SJCRH30 (cell line): ENCODE measurements around the gene SEPTIN6. TPM values are rescaled to one million over a fixed set of nuclear protein-coding genes. Genes with fewer than 3 reads are reported as not detected.
A peak's percentile ranks its signal among the peaks of the same experiment; 100 is the strongest.

ENCODE experiments used
- DNase-seq, 2 experiments: peaks; one replicate each; pipeline ENCODE4 v3.0.0-alpha.2; 2015 to 2020
- H3K27ac ChIP-seq: fragments of 250-450 bp; sonication (Bioruptor Pico); 2 replicates; pipeline ENCODE4 v1.5.1; 2020; ENCODE audit warnings: mild to moderate bottlenecking, moderate library complexity
- H3K27me3 ChIP-seq: fragments of 250-450 bp; sonication (Bioruptor Pico); 2 replicates; pipeline ENCODE4 v1.5.1; 2020; ENCODE audit warnings: mild to moderate bottlenecking, moderate library complexity
- H3K36me3 ChIP-seq: fragments of 250-450 bp; sonication (Bioruptor Pico); 2 replicates; pipeline ENCODE4 v1.5.1; 2020; ENCODE audit warnings: mild to moderate bottlenecking, moderate library complexity
- H3K4me1 ChIP-seq: fragments of 250-450 bp; sonication (Bioruptor Pico); 2 replicates; pipeline ENCODE4 v1.5.1; 2020; ENCODE audit warnings: mild to moderate bottlenecking, moderate library complexity
- H3K4me3 ChIP-seq: fragments of 250-450 bp; sonication (Bioruptor Pico); 2 replicates; pipeline ENCODE4 v1.5.1; 2020; ENCODE audit warnings: mild to moderate bottlenecking, moderate library complexity
- H3K9me3 ChIP-seq: fragments of 250-450 bp; sonication (Bioruptor Pico); replicated peaks from 2 replicates; pipeline ENCODE4 v1.5.1; 2020; ENCODE audit warnings: mild to moderate bottlenecking, moderate library complexity
- total RNA-seq: library from RNA; depleted of rRNA; stranded (reverse); fragments of >200 nt; shearing (Covaris generic); gene quantifications from 2 replicates; pipeline ENCODE4 v1.2.3, GENCODE V29; 2014; rRNA removed

Gene SEPTIN6
- total RNA-seq: 70.9 and 73.8 TPM in 2 replicates

DNA sequence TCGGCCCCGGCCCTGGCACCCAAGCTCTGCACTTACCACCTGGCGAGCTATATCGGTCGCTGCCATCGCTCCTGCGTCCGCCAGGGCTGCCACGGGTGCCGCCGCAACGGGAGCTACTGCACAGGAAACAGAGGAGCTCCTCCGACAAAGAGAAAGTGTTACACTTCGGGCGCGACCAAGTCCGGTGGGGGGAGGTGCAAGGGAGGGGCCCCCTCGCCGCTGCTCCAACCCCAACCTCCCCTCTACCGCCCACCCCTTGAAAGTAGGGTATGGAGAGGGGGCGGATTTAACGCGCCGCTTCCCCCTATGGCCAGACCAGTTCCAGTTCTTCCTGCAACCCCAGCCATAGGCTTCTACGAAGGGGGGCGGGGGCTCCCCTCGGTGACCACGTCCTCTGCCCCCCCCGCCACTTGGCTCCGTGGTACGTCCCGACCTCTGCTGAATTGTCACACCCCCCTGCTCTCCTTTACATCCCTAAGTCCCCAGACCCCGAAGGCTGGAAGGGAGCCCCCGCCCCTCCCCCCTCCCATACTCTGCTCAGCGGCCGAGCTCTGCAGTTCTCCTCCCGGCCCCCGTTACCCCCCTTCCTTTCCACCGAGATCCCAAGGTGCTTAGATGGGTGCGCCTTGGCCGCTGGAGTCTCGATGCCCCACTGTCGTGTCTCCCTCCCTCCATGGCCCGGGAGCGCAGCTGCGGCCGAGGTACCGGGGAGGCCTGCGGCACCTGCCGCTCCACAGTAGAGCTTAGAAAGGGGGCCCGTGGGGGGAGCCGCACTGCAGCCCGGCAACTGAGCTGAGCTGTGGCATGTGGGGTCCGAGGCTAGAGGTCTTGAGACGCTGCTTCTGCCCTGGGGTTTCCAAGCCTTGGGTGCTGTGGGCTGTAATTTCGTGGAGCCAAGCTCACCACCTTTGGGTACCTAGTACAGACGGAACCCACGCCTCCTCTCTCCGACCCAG lies at the start of gene SEPTIN6:
SEPTIN6 (minus strand) TSS at position 129 of the 956 bp plus-strand sequence; CDS start at position 66, 63 bp downstream.
- Histone ChIP-seq H3K27me3 (no peaks in the 10 kb centered on the region), H3K4me3 (peak within 1 kb of the TSS; percentile 96), H3K4me1 (peaks cover 4% of the 10 kb centered on the region; the same call in 1 of the 2 replicates), H3K9me3 (no peaks in the 10 kb centered on the region), H3K36me3 (no peaks in the 10 kb centered on the region), H3K27ac (peak within 1 kb of the TSS; percentile 76)
- peak; percentile 92 to 93 for DNase-seq

DNA sequence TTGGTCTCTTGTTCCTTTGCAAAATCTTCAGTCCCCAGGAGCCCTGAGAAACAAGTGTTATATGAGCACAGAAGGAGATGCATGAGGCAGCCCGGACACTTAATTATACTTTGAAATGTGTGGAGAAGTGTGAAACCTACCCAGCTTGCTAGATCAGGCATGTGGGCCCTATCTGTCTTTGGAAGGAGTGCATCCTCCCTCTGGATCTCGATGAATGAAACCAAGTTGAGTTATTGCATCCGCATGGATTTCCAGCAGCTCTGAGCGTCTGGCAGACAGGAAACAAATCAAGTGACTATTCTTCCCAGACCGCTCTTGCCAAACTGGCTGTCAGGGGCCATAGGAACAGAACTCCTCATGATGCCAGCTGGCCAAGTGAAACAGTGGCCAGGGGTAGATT lies 45.8 kb upstream of the SEPTIN6 start:
- Histone ChIP-seq H3K4me1 (peaks cover 19% of the 10 kb centered on the region), H3K9me3 (no peaks in the 10 kb centered on the region), H3K27me3 (peaks cover 3% of the 10 kb centered on the region; the same call in 1 of the 2 replicates), H3K4me3 (no peak overlapping the region), H3K27ac (no peak overlapping the region), H3K36me3 (no peaks in the 10 kb centered on the region)
- no peak for DNase-seq

DNA sequence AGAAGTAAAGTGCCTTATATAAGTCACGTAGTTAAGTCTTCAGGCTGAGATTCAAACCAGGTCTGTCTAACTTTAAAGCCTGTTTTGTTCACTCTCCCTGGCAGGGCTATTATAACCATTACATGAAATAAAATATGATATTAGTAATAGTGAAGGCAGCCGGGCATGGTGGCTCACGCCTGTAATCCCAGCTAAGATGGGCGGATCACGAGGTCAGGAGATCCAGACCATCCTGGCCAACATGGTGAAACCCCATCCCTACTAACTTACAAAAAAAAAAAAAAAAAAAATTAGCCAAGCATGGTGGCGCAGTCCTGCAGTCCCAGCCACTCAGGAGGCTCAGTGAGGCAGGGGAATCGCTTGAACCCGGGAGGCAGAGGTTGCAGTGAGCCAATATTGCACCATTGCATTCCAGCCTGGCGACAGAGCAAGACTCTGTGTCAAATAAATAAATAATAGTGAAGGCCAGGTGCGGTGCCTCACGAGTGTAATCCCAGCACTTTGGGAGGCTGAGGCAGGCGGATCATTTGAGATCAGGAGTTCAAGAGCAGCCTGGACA lies 43.3 kb upstream of the SEPTIN6 start:
- H3K9me3 ChIP-seq: no peaks in the 10 kb centered on the region
- H3K27ac ChIP-seq: no peak overlapping the region
- peaks cover 19% of the 10 kb centered on the region for H3K4me1 ChIP-seq
- H3K4me3 ChIP-seq: no peak overlapping the region
- H3K27me3 ChIP-seq: peaks cover 3% of the 10 kb centered on the region; the same call in 1 of the 2 replicates
- H3K36me3 ChIP-seq: no peaks in the 10 kb centered on the region
- no peak for DNase-seq

DNA sequence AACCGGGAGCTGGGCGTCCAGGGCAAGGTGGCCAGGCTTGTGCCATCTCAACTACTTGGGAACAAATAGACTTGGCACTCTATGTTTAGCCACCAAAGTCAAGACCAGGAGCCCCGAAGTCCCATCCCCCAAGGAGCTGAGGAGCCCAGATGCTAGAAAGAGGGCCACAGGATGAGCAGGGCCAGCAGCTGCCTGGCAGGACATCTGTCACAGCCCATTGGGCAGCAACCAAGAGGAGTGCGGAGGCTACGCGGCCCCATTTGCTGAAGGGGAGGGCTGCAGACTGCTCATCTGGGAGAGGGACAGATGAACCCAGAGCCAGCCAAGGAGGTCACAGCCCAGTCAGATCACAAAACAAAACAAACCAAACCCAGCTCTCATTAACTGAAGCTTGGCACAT lies 42.5 kb upstream of the SEPTIN6 start:
- H3K27ac ChIP-seq: no peak overlapping the region
- peaks cover 19% of the 10 kb centered on the region for H3K4me1 ChIP-seq
- H3K36me3 ChIP-seq: no peaks in the 10 kb centered on the region
- H3K27me3 ChIP-seq: peaks cover 3% of the 10 kb centered on the region; the same call in 1 of the 2 replicates
- DNase-seq: peak; percentile 63 to 74
- H3K9me3 ChIP-seq: no peaks in the 10 kb centered on the region
- no peak overlapping the region for H3K4me3 ChIP-seq

DNA sequence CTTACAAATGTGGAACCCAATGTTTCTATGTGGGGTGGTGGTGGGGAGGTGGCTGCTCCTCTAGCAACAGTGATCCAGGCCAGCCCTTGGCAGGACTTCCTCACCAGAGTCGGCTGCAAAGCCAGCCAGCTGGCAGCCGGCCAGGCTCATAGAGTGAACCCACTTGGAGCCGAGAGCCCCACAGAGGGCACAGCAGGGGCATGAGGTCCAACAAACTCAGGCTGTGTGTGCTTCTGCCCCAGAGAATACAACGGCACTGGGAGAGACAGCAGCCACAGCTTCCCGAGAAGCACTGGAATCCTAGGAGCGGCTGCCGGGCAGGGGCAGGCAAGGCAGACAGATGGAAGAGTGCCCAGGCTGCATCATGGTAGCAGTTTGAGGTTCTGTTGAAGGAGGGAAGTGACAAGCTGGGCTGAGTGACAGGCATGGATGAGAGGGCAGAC lies 42.0 kb upstream of the SEPTIN6 start:
- no peaks in the 10 kb centered on the region for H3K9me3 ChIP-seq
- peaks cover 3% of the 10 kb centered on the region; the same call in 1 of the 2 replicates for H3K27me3 ChIP-seq
- no peak overlapping the region for H3K4me3 ChIP-seq
- H3K27ac ChIP-seq: no peak overlapping the region
- no peaks in the 10 kb centered on the region for H3K36me3 ChIP-seq
- DNase-seq: peak; percentile 40 to 60
- peaks cover 19% of the 10 kb centered on the region for H3K4me1 ChIP-seq

DNA sequence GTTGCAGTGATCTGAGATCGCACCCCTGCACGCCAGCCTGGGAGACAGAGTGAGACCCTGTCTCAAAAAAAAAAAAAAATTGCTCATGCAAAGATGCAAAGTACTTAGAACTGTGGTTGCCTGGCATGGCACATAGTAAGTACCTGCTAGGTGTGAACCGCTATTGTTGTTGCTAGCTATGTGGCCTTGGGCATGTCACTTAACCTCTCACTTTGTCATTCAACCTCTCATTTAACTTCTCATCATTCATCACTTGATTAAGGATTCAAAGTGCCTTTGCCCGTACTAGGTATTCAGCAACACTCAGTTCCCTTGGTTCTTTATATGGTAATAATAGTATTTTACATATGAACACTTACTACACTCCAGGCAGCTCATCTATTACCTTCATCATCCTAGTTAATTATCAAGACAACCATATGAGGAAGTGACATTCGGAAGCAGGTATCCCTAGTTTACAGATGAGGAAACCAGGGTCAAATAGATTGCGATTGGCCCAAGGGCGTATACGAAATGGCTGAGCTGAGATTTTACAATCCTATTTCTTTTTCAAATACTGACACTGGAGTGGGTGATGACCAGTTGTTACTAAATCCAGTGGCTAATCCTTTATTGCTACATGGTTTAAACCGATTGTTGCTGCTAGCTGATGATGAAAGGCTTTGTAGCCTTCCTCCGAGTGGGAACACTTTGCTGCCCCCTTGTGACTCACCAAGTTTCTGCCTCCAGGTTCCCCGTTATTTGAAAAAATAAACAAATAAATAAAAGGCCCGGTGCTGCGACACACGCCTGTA lies 36.6 kb upstream of the SEPTIN6 start:
- H3K27ac ChIP-seq: no peak overlapping the region
- no peak overlapping the region for H3K4me3 ChIP-seq
- DNase-seq: peak; percentile 77 to 88
- no peaks in the 10 kb centered on the region for H3K36me3 ChIP-seq
- no peaks in the 10 kb centered on the region for H3K9me3 ChIP-seq
- peaks cover 1% of the 10 kb centered on the region for H3K4me1 ChIP-seq
- H3K27me3 ChIP-seq: no peaks in the 10 kb centered on the region

DNA sequence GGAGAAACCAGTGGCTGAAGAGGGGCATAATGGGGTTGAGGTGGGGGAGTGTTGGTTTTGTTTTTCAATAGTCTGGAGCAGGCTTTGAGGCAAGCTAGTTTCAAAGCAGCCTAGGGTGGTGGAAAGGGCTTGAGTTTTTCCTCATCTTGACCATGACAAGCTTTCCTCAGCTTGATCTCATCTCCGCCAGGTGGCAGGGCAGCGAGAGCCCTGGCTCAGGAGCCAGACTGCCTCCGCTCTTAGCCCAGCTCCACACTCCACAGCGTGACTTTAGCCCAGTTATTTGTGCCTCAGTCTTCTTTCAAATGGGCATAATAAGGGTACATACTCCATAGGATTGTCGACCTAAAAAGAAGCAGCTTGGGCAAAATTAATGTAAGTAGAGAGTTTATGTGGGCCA lies 35.5 kb upstream of the SEPTIN6 start:
- H3K27ac ChIP-seq: no peak overlapping the region
- H3K27me3 ChIP-seq: no peaks in the 10 kb centered on the region
- no peaks in the 10 kb centered on the region for H3K4me1 ChIP-seq
- DNase-seq: no peak
- H3K9me3 ChIP-seq: no peaks in the 10 kb centered on the region
- H3K36me3 ChIP-seq: no peaks in the 10 kb centered on the region
- H3K4me3 ChIP-seq: no peak overlapping the region

DNA sequence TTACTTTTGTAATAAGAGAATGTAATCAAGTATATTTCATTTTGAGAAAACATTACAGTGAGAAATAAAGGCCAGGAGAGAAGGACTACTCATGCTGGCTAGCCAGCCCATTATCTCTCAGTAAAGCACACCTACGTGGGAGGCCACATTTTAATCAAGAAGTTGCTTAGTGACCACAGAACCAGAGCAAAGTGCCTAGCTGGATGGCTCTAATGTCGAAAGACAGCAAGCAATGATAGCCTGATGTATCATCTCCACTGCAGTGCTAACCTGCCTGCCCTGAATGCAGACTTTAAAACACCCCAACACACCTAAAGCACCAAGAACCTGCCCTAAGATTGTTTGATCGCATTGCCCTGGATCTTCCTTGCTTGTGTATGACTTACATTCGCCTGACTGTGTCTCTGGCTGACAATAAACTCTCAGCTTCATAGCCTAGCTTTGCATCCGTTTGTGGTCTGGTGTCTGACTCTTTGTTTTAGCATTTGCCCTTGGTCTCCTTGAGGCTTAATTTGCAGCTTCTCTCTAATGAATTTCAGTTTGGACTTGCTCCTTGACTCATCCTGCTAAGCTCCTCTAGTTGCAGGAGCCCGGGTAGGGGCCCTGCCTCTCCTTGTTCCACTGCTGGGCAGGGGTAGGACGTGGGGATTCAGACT lies 34.1 kb upstream of the SEPTIN6 start:
- H3K9me3 ChIP-seq: no peaks in the 10 kb centered on the region
- no peak overlapping the region for H3K27ac ChIP-seq
- H3K4me3 ChIP-seq: no peak overlapping the region
- H3K36me3 ChIP-seq: no peaks in the 10 kb centered on the region
- H3K27me3 ChIP-seq: no peaks in the 10 kb centered on the region
- H3K4me1 ChIP-seq: no peaks in the 10 kb centered on the region
- no peak for DNase-seq

DNA sequence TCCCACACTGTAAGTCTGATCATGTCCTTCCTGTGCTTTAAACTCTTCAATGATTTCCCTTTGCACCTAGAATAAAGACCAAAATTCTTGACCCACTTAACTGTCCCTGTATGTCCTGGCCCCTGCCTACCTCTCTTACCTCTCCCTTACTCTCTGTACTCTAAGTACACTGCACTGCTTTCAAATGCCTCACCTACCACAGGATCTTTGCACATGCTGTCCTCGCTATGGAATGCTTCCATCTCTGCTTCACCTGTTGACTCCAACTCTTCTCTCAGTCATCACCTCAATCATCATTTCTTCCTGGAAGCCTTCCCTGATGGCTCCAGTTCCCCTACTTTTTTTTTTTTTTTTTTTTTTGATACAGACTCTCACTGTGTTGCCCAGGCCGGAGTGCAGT lies 29.0 kb upstream of the SEPTIN6 start:
- Histone ChIP-seq H3K27me3 (no peaks in the 10 kb centered on the region), H3K9me3 (no peaks in the 10 kb centered on the region), H3K4me1 (peaks cover under 1% of the 10 kb centered on the region), H3K36me3 (no peaks in the 10 kb centered on the region), H3K27ac (no peak overlapping the region), H3K4me3 (no peak overlapping the region)
- no peak for DNase-seq

DNA sequence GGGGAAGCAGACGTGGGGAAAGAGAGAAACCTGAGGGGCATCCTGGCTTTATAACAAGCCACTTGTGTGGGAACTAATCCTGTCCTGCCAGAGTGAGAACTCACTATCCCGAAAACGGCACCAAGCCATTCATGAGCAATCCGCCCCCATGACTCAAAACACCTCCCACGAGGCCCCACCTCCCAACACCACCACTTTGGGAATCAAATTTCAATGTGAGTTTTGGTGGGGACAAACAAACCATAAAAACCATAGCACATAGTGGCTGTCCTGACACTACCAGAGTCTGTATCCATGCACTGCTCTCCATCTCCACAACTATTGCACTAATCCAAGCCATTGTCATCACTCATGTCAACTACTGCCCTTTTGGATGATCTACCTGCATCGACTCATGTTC lies 28.5 kb upstream of the SEPTIN6 start:
- Histone ChIP-seq H3K9me3 (no peaks in the 10 kb centered on the region), H3K4me1 (peaks cover 4% of the 10 kb centered on the region), H3K36me3 (no peaks in the 10 kb centered on the region), H3K27me3 (no peaks in the 10 kb centered on the region), H3K27ac (no peak overlapping the region), H3K4me3 (no peak overlapping the region)
- peak; percentile 30 to 41 for DNase-seq

DNA sequence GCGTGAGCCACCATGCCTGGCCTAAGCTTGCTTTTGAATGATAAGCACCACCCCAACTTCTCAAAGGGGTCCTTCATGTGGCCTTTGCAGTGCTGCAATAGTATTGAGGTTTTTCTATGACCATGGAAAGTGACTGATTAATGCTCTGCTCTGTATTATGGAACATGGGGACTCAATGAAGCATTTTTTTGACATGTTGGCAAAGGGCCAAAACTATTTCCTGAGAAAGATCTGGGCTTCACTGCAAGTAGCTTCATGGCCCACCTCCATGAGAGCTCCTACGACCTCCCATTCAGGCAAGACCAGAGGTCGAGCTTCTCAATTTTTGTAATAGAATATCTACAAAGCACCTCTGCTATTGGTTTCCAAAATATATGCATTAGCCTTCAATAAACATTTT lies 16.7 kb upstream of the SEPTIN6 start:
- no peak for DNase-seq
- Histone ChIP-seq H3K27ac (no peak overlapping the region), H3K36me3 (no peaks in the 10 kb centered on the region), H3K4me3 (no peak overlapping the region), H3K9me3 (no peaks in the 10 kb centered on the region), H3K4me1 (no peaks in the 10 kb centered on the region), H3K27me3 (no peaks in the 10 kb centered on the region)

DNA sequence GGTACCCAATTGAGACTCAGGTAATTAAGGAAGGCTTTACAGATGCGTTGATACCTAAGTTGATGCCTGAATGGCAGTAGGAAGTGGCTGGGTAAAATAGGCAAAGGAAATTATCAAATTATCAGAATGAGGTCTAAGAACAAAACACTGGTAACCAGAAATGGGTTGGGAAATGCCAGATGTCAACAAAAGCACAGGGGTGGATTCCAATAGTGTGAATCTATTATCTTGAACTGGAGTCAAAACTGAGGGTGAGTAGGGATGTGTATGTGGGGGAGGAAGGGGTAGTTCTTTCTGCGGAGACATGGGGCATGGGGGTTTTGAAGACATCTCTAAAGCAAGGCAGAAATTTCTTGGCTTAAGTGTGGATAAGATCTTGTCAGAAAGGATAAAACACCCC lies 16.0 kb upstream of the SEPTIN6 start:
- no peaks in the 10 kb centered on the region for H3K4me1 ChIP-seq
- peaks cover 4% of the 10 kb centered on the region; the same call in 1 of the 2 replicates for H3K9me3 ChIP-seq
- no peak overlapping the region for H3K4me3 ChIP-seq
- H3K27ac ChIP-seq: no peak overlapping the region
- no peak for DNase-seq
- no peaks in the 10 kb centered on the region for H3K36me3 ChIP-seq
- H3K27me3 ChIP-seq: no peaks in the 10 kb centered on the region

DNA sequence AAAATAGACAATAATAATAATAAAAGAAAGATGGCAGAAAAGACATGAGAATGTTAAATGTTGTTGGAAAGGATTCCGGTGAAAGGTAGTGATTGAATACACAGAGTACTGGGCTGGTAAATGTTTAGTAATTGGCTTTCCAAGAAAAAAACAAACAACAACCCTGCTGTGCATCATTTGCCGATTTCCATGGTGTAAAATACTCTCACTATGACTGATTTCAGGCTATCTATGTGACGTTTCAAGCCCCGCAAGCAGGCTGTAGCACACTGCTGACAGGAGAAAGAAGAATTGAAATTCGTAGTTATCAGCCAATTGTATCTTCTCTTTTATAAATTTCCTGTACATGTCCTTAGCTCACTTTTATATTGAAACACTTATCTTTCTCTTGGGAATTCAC lies 13.6 kb upstream of the SEPTIN6 start:
- Histone ChIP-seq H3K27ac (no peak overlapping the region), H3K36me3 (no peaks in the 10 kb centered on the region), H3K4me1 (no peaks in the 10 kb centered on the region), H3K27me3 (no peaks in the 10 kb centered on the region), H3K9me3 (peaks cover 4% of the 10 kb centered on the region; the same call in 1 of the 2 replicates), H3K4me3 (no peak overlapping the region)
- no peak for DNase-seq

DNA sequence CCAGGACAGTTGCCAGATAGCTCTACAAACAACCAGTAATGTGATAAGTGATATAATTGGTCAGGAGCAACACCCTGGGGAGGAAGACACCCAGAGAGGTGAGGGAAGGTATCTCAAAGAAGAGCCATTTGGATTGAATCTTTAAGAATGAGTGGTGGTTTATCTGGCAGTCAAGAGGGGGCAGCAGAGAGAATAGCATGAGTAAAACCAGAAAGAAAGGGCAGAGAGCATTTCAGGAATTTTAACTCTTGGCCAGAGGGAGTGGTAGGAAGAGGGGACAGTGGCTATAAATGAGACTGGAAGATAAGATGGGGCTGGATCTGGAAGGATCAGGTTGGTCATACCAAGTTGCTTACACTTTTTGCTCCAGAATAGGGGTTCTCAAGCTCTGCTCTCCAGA lies 5.9 kb upstream of the SEPTIN6 start:
- Histone ChIP-seq H3K9me3 (no peaks in the 10 kb centered on the region), H3K4me1 (no peaks in the 10 kb centered on the region), H3K27ac (no peak overlapping the region), H3K27me3 (no peaks in the 10 kb centered on the region), H3K36me3 (no peaks in the 10 kb centered on the region), H3K4me3 (no peak overlapping the region)
- DNase-seq: peak; percentile 49 to 84
